22Rv1 (cell line): ENCODE data around the gene SCART1.
"Not testable (repeated sequence)": the region's sequence is repeated elsewhere in the genome, so short reads cannot be mapped to it uniquely, and the experiment has no call there.

Source experiments
- H3K27ac ChIP-seq: fragments of 450-650 bp; 2 replicates; pipeline ENCODE4 v1.5.1; 2017
- ZFX ChIP-seq: fragments of 450-650 bp; IDR thresholded peaks from 2 replicates; pipeline ENCODE4 v1.6.1; 2017; ENCODE audit warnings: antibody characterized with exemption, borderline replicate concordance
- TF ChIP-seq, protein P1 (sequence below): fragments of 450-650 bp; IDR thresholded peaks from 2 replicates; pipeline ENCODE4 v1.5.1; 2017; ENCODE audit warnings: mild to moderate bottlenecking

Gene SCART1

DNA sequence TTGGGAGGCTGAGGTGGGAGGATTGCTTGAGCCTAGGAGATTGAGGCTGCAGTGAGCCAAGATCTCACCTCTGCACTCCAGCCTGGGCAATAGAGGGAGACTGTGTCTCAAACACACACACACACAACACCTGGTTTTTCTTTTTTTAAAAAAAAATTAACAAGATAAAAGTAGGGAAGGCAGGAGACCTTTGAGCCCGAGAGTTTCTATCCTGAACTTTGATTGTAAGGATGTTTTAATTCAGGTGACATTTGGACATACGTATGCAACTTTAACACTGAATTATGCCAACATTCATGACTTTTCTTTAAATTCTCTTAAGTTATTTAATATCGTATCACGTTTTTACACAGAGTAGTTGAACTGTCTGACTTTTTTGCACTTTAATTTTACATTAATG, 61.7 kb downstream of the SCART1 start:
- no peak for TF ChIP-seq ZFX
- TF ChIP-seq, protein P1, sequence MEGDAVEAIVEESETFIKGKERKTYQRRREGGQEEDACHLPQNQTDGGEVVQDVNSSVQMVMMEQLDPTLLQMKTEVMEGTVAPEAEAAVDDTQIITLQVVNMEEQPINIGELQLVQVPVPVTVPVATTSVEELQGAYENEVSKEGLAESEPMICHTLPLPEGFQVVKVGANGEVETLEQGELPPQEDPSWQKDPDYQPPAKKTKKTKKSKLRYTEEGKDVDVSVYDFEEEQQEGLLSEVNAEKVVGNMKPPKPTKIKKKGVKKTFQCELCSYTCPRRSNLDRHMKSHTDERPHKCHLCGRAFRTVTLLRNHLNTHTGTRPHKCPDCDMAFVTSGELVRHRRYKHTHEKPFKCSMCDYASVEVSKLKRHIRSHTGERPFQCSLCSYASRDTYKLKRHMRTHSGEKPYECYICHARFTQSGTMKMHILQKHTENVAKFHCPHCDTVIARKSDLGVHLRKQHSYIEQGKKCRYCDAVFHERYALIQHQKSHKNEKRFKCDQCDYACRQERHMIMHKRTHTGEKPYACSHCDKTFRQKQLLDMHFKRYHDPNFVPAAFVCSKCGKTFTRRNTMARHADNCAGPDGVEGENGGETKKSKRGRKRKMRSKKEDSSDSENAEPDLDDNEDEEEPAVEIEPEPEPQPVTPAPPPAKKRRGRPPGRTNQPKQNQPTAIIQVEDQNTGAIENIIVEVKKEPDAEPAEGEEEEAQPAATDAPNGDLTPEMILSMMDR = no peak
- no peak overlapping the region for H3K27ac ChIP-seq

DNA sequence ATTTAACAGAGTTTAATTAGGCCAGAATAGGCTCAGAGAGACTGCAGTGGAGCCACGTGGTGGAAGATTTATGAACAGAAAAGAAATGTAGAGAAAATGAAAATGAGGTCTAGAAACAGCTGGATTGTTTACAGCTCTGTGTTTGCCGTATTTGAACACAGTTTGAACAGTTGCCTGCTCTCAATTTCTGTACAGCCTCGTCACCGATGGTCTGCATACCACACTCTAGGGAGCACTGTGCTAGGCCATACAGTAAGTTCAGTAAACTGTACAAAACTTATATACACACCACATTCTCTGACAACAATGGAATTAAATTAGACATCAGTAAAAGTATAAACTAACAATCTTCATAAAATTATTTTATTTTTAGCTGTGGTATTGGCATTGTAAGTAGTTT, 62.3 kb downstream of the SCART1 start:
- TF ChIP-seq ZFX = no peak
- TF ChIP-seq, protein P1 = no peak

DNA sequence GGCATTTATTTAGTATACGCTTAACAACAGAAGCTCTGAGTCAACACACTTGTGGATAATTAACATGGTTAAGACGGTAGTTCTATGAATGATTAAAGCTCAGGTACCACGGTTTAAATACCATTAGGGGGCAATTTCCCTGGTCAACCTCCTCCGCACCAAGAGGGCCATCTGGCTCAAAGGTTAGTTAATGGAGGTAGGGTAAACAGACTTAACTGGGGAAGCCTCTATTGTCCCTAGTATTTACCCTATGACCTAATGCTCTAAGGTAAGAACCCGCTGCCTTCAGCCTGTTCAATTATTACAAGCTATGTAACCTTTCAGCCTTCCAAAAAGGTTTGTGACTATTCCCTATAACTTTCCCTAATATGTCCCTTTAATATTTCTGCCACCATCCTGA, 64.8 kb downstream of the SCART1 start:
- not testable (repeated sequence) for H3K27ac ChIP-seq

More for the DNA sequence above, 62.3 kb downstream of the SCART1 start:
- H3K27ac ChIP-seq = no peak overlapping the region
